HFF-Myc (cell line): ENCODE measurements around the gene CELA2A.

Experiments
- DNase-seq: peaks from one replicate; pipeline ENCODE4 v3.0.0-alpha.2; 2011; ENCODE audit warnings: low read depth; ENCODE audit errors: extremely low read depth
- H3K4me3 ChIP-seq: replicated peaks from 2 replicates; pipeline ENCODE4 v1.5.1; 2011; ENCODE audit warnings: low read depth, mild to moderate bottlenecking, control low read depth, low read length
- CTCF ChIP-seq: IDR thresholded peaks from 2 replicates; pipeline ENCODE4 v1.5.1; 2012; ENCODE audit warnings: mild to moderate bottlenecking, low read depth, low read length, control low read depth; ENCODE audit errors: missing control alignments

Gene CELA2A

GRCh38 chr1:15418806-15419515, 37.6 kb upstream of the CELA2A start:
- no peak for DNase-seq
- no peak overlapping the region for H3K4me3 ChIP-seq

GRCh38 chr1:15420853-15421465, 35.6 kb upstream of the CELA2A start:
- no peak for TF ChIP-seq CTCF
- no peak overlapping the region for H3K4me3 ChIP-seq
- DNase-seq: no peak

More at GRCh38 chr1:15418806-15419515, 37.6 kb upstream of the CELA2A start:
- no peak for TF ChIP-seq CTCF

- no peak overlapping the region for H3K4me3 ChIP-seq
- TF ChIP-seq CTCF: no peak
- no peak for DNase-seq
Measured at GRCh38 chr1:15422871-15423270, 33.7 kb upstream of the CELA2A start.

- no peak for TF ChIP-seq CTCF
- DNase-seq: no peak
- no peak overlapping the region for H3K4me3 ChIP-seq
Measured at GRCh38 chr1:15423355-15424077, 33.0 kb upstream of the CELA2A start.

- TF ChIP-seq CTCF: no peak
- H3K4me3 ChIP-seq: no peak overlapping the region
- no peak for DNase-seq
Measured at GRCh38 chr1:15424146-15424667, 32.3 kb upstream of the CELA2A start.

- TF ChIP-seq CTCF: no peak
- no peak overlapping the region for H3K4me3 ChIP-seq
- no peak for DNase-seq
Measured at GRCh38 chr1:15424981-15425380, 31.6 kb upstream of the CELA2A start.
